K562 (cell line): ENCODE data around the gene ICAM3. TPM values are rescaled to one million over a fixed set of nuclear protein-coding genes. Genes with fewer than 3 reads are reported as not detected.
A peak's percentile ranks its signal among the peaks of the same experiment; 100 is the strongest.

Source experiments
- ATF4 ChIP-seq: fragments of 450-650 bp; formaldehyde crosslinking; IDR thresholded peaks from 2 replicates; pipeline ENCODE4 v1.4.0; 2022; ENCODE audit warnings: mild to moderate bottlenecking, moderate library complexity
- BRCA1 ChIP-seq, 2 experiments: fragments of 450-650 bp in 1 of 2; sonication (generic) in 1 of 2; formaldehyde crosslinking in 1 of 2; IDR thresholded peaks; 2 replicates each; pipeline versions ENCODE4 v1.5.0 to v1.6.1; 2017 to 2020; ENCODE audit warnings: mild to moderate bottlenecking in 1 of 2, missing genetic modification reagents in 1 of 2
- CHD2 ChIP-seq: IDR thresholded peaks from 2 replicates; pipeline ENCODE4 v1.6.1; 2011; ENCODE audit warnings: low read depth, low read length
- CREB3L1 ChIP-seq: fragments of 450-650 bp; IDR thresholded peaks from 2 replicates; pipeline ENCODE4 v1.6.1; 2014; ENCODE audit warnings: low read depth, mild to moderate bottlenecking, moderate library complexity, borderline replicate concordance
- FOSL1 ChIP-seq: fragments of 200-800 bp; sonication (Bioruptor generic); conservative IDR thresholded peaks from 2 replicates; pipeline ENCODE4 v1.6.1; 2016; ENCODE audit warnings: missing genetic modification characterization, missing compliant biosample characterization
- FOXM1 ChIP-seq, 2 experiments: fragments of 450-650 bp in 1 of 2; sonication (generic) in 1 of 2; formaldehyde crosslinking in 1 of 2; IDR thresholded peaks; 2 replicates each; pipeline versions ENCODE4 v1.6.1 to v1.9.0; 2017 to 2022; ENCODE audit warnings: low read depth in 2 of 2, mild to moderate bottlenecking in 2 of 2, missing genetic modification reagents in 1 of 2, moderate library complexity in 1 of 2
- GABPB2 ChIP-seq: fragments of 250-450 bp; sonication (Bioruptor Pico); conservative IDR thresholded peaks from 2 replicates; pipeline ENCODE4 v1.5.1; 2021; ENCODE audit warnings: mild to moderate bottlenecking
- HCFC1 ChIP-seq: IDR thresholded peaks from 2 replicates; pipeline ENCODE4 v1.6.1; 2012; ENCODE audit warnings: low read depth, low read length, improper control_type of control experiment
- KLF1 ChIP-seq: fragments of 450-650 bp; IDR thresholded peaks from 2 replicates; pipeline ENCODE4 v1.6.1; 2016; ENCODE audit warnings: missing genetic modification characterization, missing compliant biosample characterization
- MIER1 ChIP-seq: fragments of 450-650 bp; IDR thresholded peaks from 2 replicates; pipeline ENCODE4 v1.6.1; 2016; ENCODE audit warnings: antibody characterized with exemption, mild to moderate bottlenecking, low read depth
- MTA1 ChIP-seq: fragments of 450-650 bp; IDR thresholded peaks from 2 replicates; pipeline ENCODE4 v1.6.1; 2017; ENCODE audit warnings: borderline replicate concordance
- NCOA6 ChIP-seq: fragments of 450-650 bp; IDR thresholded peaks from 2 replicates; pipeline ENCODE4 v1.6.1; 2017; ENCODE audit warnings: mild to moderate bottlenecking
- PHB2 ChIP-seq: fragments of 450-650 bp; IDR thresholded peaks from 2 replicates; pipeline ENCODE4 v1.6.1; 2017; ENCODE audit warnings: low read depth
- PHF20 ChIP-seq: fragments of 450-650 bp; IDR thresholded peaks from 2 replicates; pipeline ENCODE4 v1.6.1; 2018; ENCODE audit not compliant: partially characterized antibody
- PTRF ChIP-seq: fragments of 450-650 bp; IDR thresholded peaks from 2 replicates; pipeline ENCODE4 v1.6.1; 2016; ENCODE audit warnings: mild to moderate bottlenecking, missing genetic modification characterization, missing compliant biosample characterization
- TBP ChIP-seq: optimal IDR thresholded peaks from 2 replicates; pipeline ENCODE3; 2011; ENCODE audit warnings: low read depth, low read length, improper control_type of control experiment
- TCFL5 ChIP-seq: fragments of 250-450 bp; sonication (Bioruptor Pico); conservative IDR thresholded peaks from 2 replicates; pipeline ENCODE4 v1.6.1; 2021; ENCODE audit warnings: mild to moderate bottlenecking, moderate library complexity, matching md5 sums
- YBX1 ChIP-seq: fragments of 450-650 bp; IDR thresholded peaks from 2 replicates; pipeline ENCODE4 v1.7.1; 2016; ENCODE audit warnings: mild to moderate bottlenecking
- ZFX ChIP-seq: sonication (generic); formaldehyde crosslinking; IDR thresholded peaks from 2 replicates; pipeline ENCODE4 v1.8.0; 2022; ENCODE audit warnings: mild to moderate bottlenecking, missing genetic modification reagents, moderate library complexity
- ZHX1 ChIP-seq: fragments of 150-350 bp; conservative IDR thresholded peaks from 2 replicates; pipeline ENCODE4 v1.6.1; 2014; ENCODE audit warnings: low read length
- ZNF311 ChIP-seq: fragments of 250-450 bp; sonication (Bioruptor Pico); IDR thresholded peaks from 2 replicates; pipeline ENCODE4 v1.4.0; 2020; ENCODE audit warnings: mild to moderate bottlenecking, moderate library complexity
- ZNF445 ChIP-seq: fragments of 250-450 bp; sonication (Bioruptor Pico); IDR thresholded peaks from 2 replicates; pipeline ENCODE4 v1.4.0; 2020; ENCODE audit warnings: low read depth, mild to moderate bottlenecking, moderate library complexity
- ZNF586 ChIP-seq: fragments of 450-650 bp; formaldehyde crosslinking; conservative IDR thresholded peaks from 2 replicates; pipeline ENCODE4 v1.4.0; 2020; ENCODE audit warnings: mild to moderate bottlenecking, moderate library complexity
- ZNF695 ChIP-seq: fragments of 450-650 bp; formaldehyde crosslinking; IDR thresholded peaks from 2 replicates; pipeline ENCODE4 v1.4.0; 2020; ENCODE audit warnings: mild to moderate bottlenecking, moderate library complexity
- polyA plus RNA-seq, 8 experiments: library from polyadenylated mRNA; depleted of rRNA in 4 of 8; stranded (reverse) in 5 of 8; unstranded in 3 of 8; fragments of >200 nt; fragmentation: Nextera tagmentation in 2 of 8; fragmentation: Illumina TruSeq in 1 of 8; extraction: Ambion mirVana in 2 of 8; extraction: Trizol in 1 of 8; gene quantifications; 2 replicates each; pipeline versions ENCODE4 v1.2.1 to v1.2.3, GENCODE V29; 2011 to 2014; ENCODE audit warnings: inconsistent platforms in 1 of 8, missing spikeins in 1 of 8
- total RNA-seq, 7 experiments: library from RNA; depleted of rRNA in 6 of 7; stranded (reverse); fragments of >200 nt in 6 of 7; fragmentation: Illumina TruSeq in 2 of 7; extraction: Trizol in 2 of 7; gene quantifications; 2 replicates each; pipeline versions ENCODE4 v1.2.1 to v1.2.3, GENCODE V29; 2011 to 2021; ENCODE audit warnings: low replicate concordance in 1 of 7

Gene ICAM3
- total and polyA plus RNA-seq, 9 of the 15 experiments (the other 6 are each of a cell fraction or from before 2014, with no cell fraction given) = 6.5 to 39.5 (median 24.2) TPM

- peak; percentile 18; the same call in 1 of the 2 replicates for TF ChIP-seq KLF1 (tag)
- no peak for TF ChIP-seq ZNF445 (CRISPR knock-in tag)
- TF ChIP-seq CHD2 = peak; percentile 9; the same call in 1 of the 2 replicates
- no peak for TF ChIP-seq PHB2
- no peak for TF ChIP-seq ZNF695 (CRISPR knock-in tag)
- TF ChIP-seq PHF20 = no peak
- TF ChIP-seq ATF4 (CRISPR knock-in tag) = no peak
- TF ChIP-seq CREB3L1 = 0 out of 2 replicates have a peak, but pooled peaks have one; percentile 37
- TF ChIP-seq BRCA1 (IDR thresholded peaks at IDR 0.05) = no peak
- TF ChIP-seq BRCA1 (CRISPR knock-in tag; IDR thresholded peaks at IDR 0.05) = 0 out of 2 replicates have a peak, but pooled peaks have one; percentile 20
- TF ChIP-seq ZNF586 (CRISPR knock-in tag) = no peak
- TF ChIP-seq ZHX1 = no peak
- TF ChIP-seq YBX1 = no peak
- TF ChIP-seq ZFX (CRISPR knock-in tag) = peak; percentile 63
- TF ChIP-seq MTA1 = no peak
- TF ChIP-seq FOXM1 (IDR thresholded peaks at IDR 0.05; ENCODE audit: low read depth) = no peak
- TF ChIP-seq FOXM1 (CRISPR knock-in tag; IDR thresholded peaks at IDR 0.05; ENCODE audit: low read depth) = no peak
- TF ChIP-seq MIER1 = no peak
- no peak for TF ChIP-seq GABPB2 (CRISPR knock-in tag)
- TF ChIP-seq TBP = peak; percentile 19
- TF ChIP-seq FOSL1 = no peak
- no peak for TF ChIP-seq ZNF311 (CRISPR knock-in tag)
- no peak for TF ChIP-seq HCFC1
- TF ChIP-seq PTRF (tag) = no peak
- TF ChIP-seq NCOA6 = peak; percentile 80
- no peak for TF ChIP-seq TCFL5 (CRISPR knock-in tag)
Observed at GRCh38 chr19:10292789-10293636, 46.4 kb downstream of the ICAM3 start (continued).
